Tibial nerve (tissue), 4 donors: ENCODE results near the gene TMEM95. TPM values are rescaled to one million over a fixed set of nuclear protein-coding genes. Genes with fewer than 3 reads are reported as not detected.

Source experiments
- DNase-seq, 2 donors: peaks; one replicate each; pipeline ENCODE4 v3.0.0-alpha.2; 2019; ENCODE audit warnings: low spot score in 2 of 2
- H3K27ac ChIP-seq, 4 donors: fragments of 200-600 bp; sonication (generic) in 3 of 4; one replicate each; pipeline ENCODE4 v1.5.1; 2017 to 2019; ENCODE audit warnings: mild to moderate bottlenecking in 1 of 4
- H3K27me3 ChIP-seq, 2 donors: fragments of 200-600 bp; sonication (generic) in 1 of 2; one replicate each; pipeline versions ENCODE4 v1.5.1 to v1.6.0; 2017 to 2019
- H3K36me3 ChIP-seq, 3 donors: fragments of 200-600 bp; sonication (generic); one replicate each; pipeline ENCODE4 v1.5.1; 2018 to 2019
- H3K4me1 ChIP-seq, 4 donors: fragments of 200-600 bp; sonication (generic) in 3 of 4; one replicate each; pipeline ENCODE4 v1.5.1; 2017 to 2019
- H3K4me3 ChIP-seq, 4 donors: fragments of 200-600 bp; sonication (generic) in 3 of 4; one replicate each; pipeline ENCODE4 v1.5.1; 2017 to 2019; ENCODE audit warnings: mild to moderate bottlenecking in 1 of 4, moderate library complexity in 1 of 4
- H3K9me3 ChIP-seq, 4 donors: fragments of 200-600 bp; sonication (generic) in 3 of 4; one replicate each; pipeline ENCODE4 v1.5.1; 2017 to 2019
- CTCF ChIP-seq, 5 experiments: fragments of 200-600 bp in 3 of 5; fragments of 450-650 bp in 2 of 5; sonication (generic) in 3 of 5; IDR thresholded peaks; one replicate each; pipeline ENCODE4 v1.5.1; 2016 to 2019; ENCODE audit warnings: antibody characterized with exemption in 5 of 5, mild to moderate bottlenecking in 3 of 5, moderate library complexity in 2 of 5
- EP300 ChIP-seq, 2 donors: sonication (generic); formaldehyde crosslinking; IDR thresholded peaks; one replicate each; pipeline ENCODE4 v1.6.1; 2017; ENCODE audit warnings: antibody characterized with exemption in 2 of 2, mild to moderate bottlenecking in 1 of 2
- POLR2A ChIP-seq, 2 donors: fragments of 450-650 bp; IDR thresholded peaks; one replicate each; pipeline ENCODE4 v1.6.1; 2017; ENCODE audit warnings: antibody characterized with exemption in 2 of 2, mild to moderate bottlenecking in 2 of 2, moderate library complexity in 2 of 2
- WGBS, 2 donors: methylation state at CpG; one replicate each; pipeline ENCODE4 v1.1.5; 2018; 5-methylcytosine and 5-hydroxymethylcytosine counted together
- total RNA-seq, 4 donors: library from RNA; depleted of rRNA; stranded (reverse); fragments of >200 nt; gene quantifications; one replicate each; pipeline ENCODE4 v1.1.0, GENCODE V29; 2016

TMEM95 gene
- total RNA-seq, 4 donors from 2014 or later = not detected

- Histone ChIP-seq H3K4me3 (peak overlapping the region; percentile 71 to 95 (median 76)), H3K27me3 (no peaks in the 10 kb centered on the region), H3K27ac (peak overlapping the region; percentile 91 to 100 (median 96)), H3K36me3 (no peaks in the 10 kb centered on the region), H3K9me3 (no peaks in the 10 kb centered on the region), H3K4me1 (peaks cover 0 to 81% (median 48%) of the 10 kb centered on the region in 4 donors)
- no peak for DNase-seq
- TF ChIP-seq POLR2A (IDR thresholded peaks at IDR 0.05) (no peak), EP300 (IDR thresholded peaks at IDR 0.05) (no peak), CTCF (IDR thresholded peaks at IDR 0.05) (no peak)
- WGBS, 2 donors = 75 to 78% methylated on average over 37 of the region's 37 CpGs
Observed at GRCh38 chr17:7352910-7353635, 1.9 kb upstream of the TMEM95 start.

GRCh38 chr17:7354262-7354843, 603 bp upstream of the TMEM95 start:
- H3K36me3 ChIP-seq = no peaks in the 10 kb centered on the region
- WGBS, 2 donors = 66 to 68% methylated on average over 9 of the region's 9 CpGs
- H3K27ac ChIP-seq = peak overlapping the region; percentile 91 to 100 (median 96)
- peak overlapping the region in 2 of 4 donors; percentile 71 to 95 for H3K4me3 ChIP-seq
- DNase-seq = no peak
- H3K27me3 ChIP-seq = no peaks in the 10 kb centered on the region
- peaks cover 0 to 68% (median 39%) of the 10 kb centered on the region in 4 donors for H3K4me1 ChIP-seq
- no peaks in the 10 kb centered on the region for H3K9me3 ChIP-seq
- TF ChIP-seq POLR2A (IDR thresholded peaks at IDR 0.05) (no peak), EP300 (IDR thresholded peaks at IDR 0.05) (no peak), CTCF (IDR thresholded peaks at IDR 0.05) (no peak)

- Histone ChIP-seq H3K27ac (peak overlapping the region; percentile 91 to 100 (median 96)), H3K4me3 (peak overlapping the region in 1 of 4 donors; percentile 71), H3K27me3 (no peaks in the 10 kb centered on the region), H3K9me3 (no peaks in the 10 kb centered on the region), H3K4me1 (peaks cover 0 to 56% (median 29%) of the 10 kb centered on the region in 4 donors), H3K36me3 (no peaks in the 10 kb centered on the region)
- DNase-seq = no peak
- TF ChIP-seq EP300 (IDR thresholded peaks at IDR 0.05) (no peak), POLR2A (IDR thresholded peaks at IDR 0.05) (no peak)
- 59 to 62% methylated on average over 8 of the region's 8 CpGs for WGBS, 2 donors
Observed at GRCh38 chr17:7355573-7355972, 617 bp downstream of the TMEM95 start.

GRCh38 chr17:7356072-7356549, 1.2 kb downstream of the TMEM95 start:
- Histone ChIP-seq H3K36me3 (no peaks in the 10 kb centered on the region), H3K4me1 (peaks cover 0 to 56% (median 29%) of the 10 kb centered on the region in 4 donors), H3K9me3 (no peaks in the 10 kb centered on the region), H3K4me3 (peak overlapping the region in 3 of 4 donors; percentile 10 to 71 (median 26)), H3K27me3 (no peaks in the 10 kb centered on the region), H3K27ac (peak overlapping the region; percentile 91 to 100 (median 96))
- WGBS, 2 donors = 5 to 10% methylated on average over 5 to 12 of the region's 12 CpGs
- peak; percentile 58 to 79 for DNase-seq
- TF ChIP-seq EP300 (IDR thresholded peaks at IDR 0.05) = no peak
- peak; percentile 78 to 93 (median 89) for TF ChIP-seq CTCF (IDR thresholded peaks at IDR 0.05)

- H3K27ac ChIP-seq = peak overlapping the region; percentile 91 to 100 (median 96)
- no peak for DNase-seq
- 29 to 34% methylated on average over 8 of the region's 8 CpGs for WGBS, 2 donors
Observed at GRCh38 chr17:7356756-7357155, 1.8 kb downstream of the TMEM95 start.

More at GRCh38 chr17:7356756-7357155, 1.8 kb downstream of the TMEM95 start:
- peak overlapping the region in 3 of 4 donors; percentile 10 to 71 (median 26) for H3K4me3 ChIP-seq
- no peaks in the 10 kb centered on the region for H3K9me3 ChIP-seq
- H3K27me3 ChIP-seq = no peaks in the 10 kb centered on the region
- no peaks in the 10 kb centered on the region for H3K36me3 ChIP-seq
- peaks cover 0 to 56% (median 29%) of the 10 kb centered on the region in 4 donors for H3K4me1 ChIP-seq
- peak in 1 of 2 donors; percentile 38 for TF ChIP-seq POLR2A (IDR thresholded peaks at IDR 0.05)
- TF ChIP-seq CTCF (IDR thresholded peaks at IDR 0.05) = no peak
- peak; percentile 28 to 83 for TF ChIP-seq EP300 (IDR thresholded peaks at IDR 0.05)
